MM.1S (cell line): Measurements from ENCODE around the gene RABGAP1L.

ENCODE experiments used
- DNase-seq: peaks from one replicate; pipeline ENCODE4 v3.0.0-alpha.2; 2015
- H2AFZ ChIP-seq: fragments of 300-600 bp; sonication (generic); 2 replicates; pipeline ENCODE4 v1.6.0; 2016; ENCODE audit warnings: antibody characterized with exemption, low read length
- H3F3A ChIP-seq: fragments of 300-600 bp; sonication (generic); 2 replicates; pipeline ENCODE4 v1.6.1; 2016; ENCODE audit warnings: mild to moderate bottlenecking, antibody characterized with exemption, low read length, moderate library complexity, mixed read lengths; ENCODE audit not compliant: insufficient read depth
- H3K27ac ChIP-seq: fragments of 300-600 bp; sonication (generic); 2 replicates; pipeline ENCODE4 v1.5.1; 2016; ENCODE audit warnings: mild to moderate bottlenecking, low read length
- H3K27me3 ChIP-seq: fragments of 300-600 bp; sonication (generic); replicated peaks from 2 replicates; pipeline ENCODE4 v1.6.0; 2016; ENCODE audit warnings: low read length; ENCODE audit not compliant: insufficient read depth
- H3K36me3 ChIP-seq: fragments of 300-600 bp; sonication (generic); replicated peaks from 2 replicates; pipeline ENCODE4 v1.6.1; 2016; ENCODE audit warnings: mild to moderate bottlenecking, low read length, mixed read lengths; ENCODE audit not compliant: insufficient read depth
- H3K4me1 ChIP-seq: fragments of 300-600 bp; sonication (generic); 2 replicates; pipeline ENCODE4 v1.6.1; 2016; ENCODE audit warnings: low read length, mixed read lengths
- H3K4me2 ChIP-seq: fragments of 300-600 bp; sonication (generic); 2 replicates; pipeline ENCODE4 v1.6.0; 2016; ENCODE audit warnings: low read depth, low read length
- H3K4me3 ChIP-seq: fragments of 300-600 bp; sonication (generic); 2 replicates; pipeline ENCODE4 v1.5.1; 2016; ENCODE audit warnings: low read length, mixed read lengths
- H3K79me2 ChIP-seq: fragments of 300-600 bp; sonication (generic); 2 replicates; pipeline ENCODE4 v1.6.1; 2016; ENCODE audit warnings: mixed run types, low read length, mixed read lengths
- H3K9ac ChIP-seq: fragments of 300-600 bp; sonication (generic); 2 replicates; pipeline ENCODE4 v1.6.1; 2016; ENCODE audit warnings: low read length, mixed read lengths
- H3K9me2 ChIP-seq: fragments of 300-600 bp; sonication (generic); replicated peaks from 2 replicates; pipeline ENCODE4 v1.6.1; 2016; ENCODE audit warnings: mild to moderate bottlenecking, low read length, mixed read lengths; ENCODE audit not compliant: insufficient read depth
- H3K9me3 ChIP-seq: fragments of 300-600 bp; sonication (generic); replicated peaks from 2 replicates; pipeline ENCODE4 v1.6.1; 2016; ENCODE audit warnings: mild to moderate bottlenecking, low read length, mixed read lengths; ENCODE audit not compliant: insufficient read depth
- H4K20me1 ChIP-seq: fragments of 300-600 bp; sonication (generic); 2 replicates; pipeline ENCODE4 v1.6.1; 2016; ENCODE audit warnings: mild to moderate bottlenecking, low read length, moderate library complexity, mixed read lengths; ENCODE audit not compliant: insufficient read depth
- CTCF ChIP-seq: fragments of 300-600 bp; sonication (generic); IDR thresholded peaks from 2 replicates; pipeline ENCODE4 v1.5.1; 2016; ENCODE audit warnings: antibody characterized with exemption, low read length, mixed read lengths
- EZH2 ChIP-seq: fragments of 300-600 bp; sonication (generic); optimal IDR thresholded peaks from 2 replicates; pipeline ENCODE3; 2017; ENCODE audit warnings: low read depth, mild to moderate bottlenecking, antibody characterized with exemption, low read length, mixed read lengths
- EZH2phosphoT487 ChIP-seq: fragments of 300-600 bp; sonication (generic); IDR thresholded peaks from 2 replicates; pipeline ENCODE4 v1.6.1; 2018; ENCODE audit warnings: antibody characterized with exemption, low read length

The RABGAP1L gene

DNA sequence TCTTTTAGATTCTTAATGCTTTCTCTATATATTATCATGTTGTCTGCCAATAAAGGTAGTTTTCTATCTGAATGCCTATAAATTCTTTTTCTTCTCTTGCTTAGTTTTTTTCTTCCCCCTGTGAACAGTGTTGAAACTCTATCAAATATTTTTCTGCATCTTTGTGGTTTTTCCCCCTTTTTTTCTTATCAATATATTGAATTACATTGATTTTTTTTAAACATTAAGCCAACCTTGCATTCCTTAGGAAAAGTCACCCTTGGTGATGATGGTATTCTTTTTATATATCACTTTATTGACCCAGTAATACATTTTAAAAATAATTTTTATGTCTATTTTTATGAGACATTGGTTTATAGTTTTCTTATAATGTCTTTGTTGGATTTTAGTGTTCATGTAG lies 131.7 kb downstream of the RABGAP1L start:
- Histone ChIP-seq H3K27me3 (no peaks in the 10 kb centered on the region), H3K9me3 (no peaks in the 10 kb centered on the region), H2AFZ (no peak overlapping the region), H3K36me3 (no peaks in the 10 kb centered on the region), H3K9me2 (no peaks in the 10 kb centered on the region), H3F3A (no peaks in the 10 kb centered on the region), H3K27ac (no peak overlapping the region), H3K9ac (no peak overlapping the region), H3K79me2 (no peaks in the 10 kb centered on the region), H3K4me1 (no peaks in the 10 kb centered on the region), H3K4me3 (no peak overlapping the region), H3K4me2 (no peak overlapping the region), H4K20me1 (no peaks in the 10 kb centered on the region)
- DNase-seq: no peak
- TF ChIP-seq CTCF: no peak
- TF ChIP-seq EZH2: no peak
- no peak for TF ChIP-seq EZH2phosphoT487

GRCh38 chr1:174296309-174296708 lies 137.0 kb downstream of the RABGAP1L start:
- H3K79me2 ChIP-seq: no peaks in the 10 kb centered on the region
- H3K9ac ChIP-seq: no peak overlapping the region
- no peaks in the 10 kb centered on the region for H4K20me1 ChIP-seq
- H3F3A ChIP-seq: no peaks in the 10 kb centered on the region
- no peak for TF ChIP-seq EZH2phosphoT487
- TF ChIP-seq EZH2: no peak
- no peak for TF ChIP-seq CTCF
- no peak for DNase-seq
- H3K27me3 ChIP-seq: no peaks in the 10 kb centered on the region
- H3K27ac ChIP-seq: no peak overlapping the region
- H3K4me3 ChIP-seq: no peak overlapping the region
- H2AFZ ChIP-seq: no peak overlapping the region
- H3K4me1 ChIP-seq: no peaks in the 10 kb centered on the region
- H3K9me3 ChIP-seq: no peaks in the 10 kb centered on the region
- no peaks in the 10 kb centered on the region for H3K9me2 ChIP-seq
- no peak overlapping the region for H3K4me2 ChIP-seq
- no peaks in the 10 kb centered on the region for H3K36me3 ChIP-seq

- TF ChIP-seq EZH2 (no peak), EZH2phosphoT487 (no peak), CTCF (no peak)
- H4K20me1 ChIP-seq: no peaks in the 10 kb centered on the region
- DNase-seq: no peak
Observed at GRCh38 chr1:174297351-174297750, 138.0 kb downstream of the RABGAP1L start.

More at GRCh38 chr1:174297351-174297750, 138.0 kb downstream of the RABGAP1L start:
- Histone ChIP-seq H3K4me3 (no peak overlapping the region), H3K9ac (no peak overlapping the region), H3K27ac (no peak overlapping the region), H3K79me2 (no peaks in the 10 kb centered on the region), H3F3A (no peaks in the 10 kb centered on the region), H3K9me2 (no peaks in the 10 kb centered on the region), H2AFZ (no peak overlapping the region), H3K27me3 (no peaks in the 10 kb centered on the region), H3K4me1 (no peaks in the 10 kb centered on the region), H3K4me2 (no peak overlapping the region), H3K9me3 (no peaks in the 10 kb centered on the region), H3K36me3 (no peaks in the 10 kb centered on the region)
